ENCODE measurements around the gene MAD1L1.

MAD1L1 gene

DNA sequence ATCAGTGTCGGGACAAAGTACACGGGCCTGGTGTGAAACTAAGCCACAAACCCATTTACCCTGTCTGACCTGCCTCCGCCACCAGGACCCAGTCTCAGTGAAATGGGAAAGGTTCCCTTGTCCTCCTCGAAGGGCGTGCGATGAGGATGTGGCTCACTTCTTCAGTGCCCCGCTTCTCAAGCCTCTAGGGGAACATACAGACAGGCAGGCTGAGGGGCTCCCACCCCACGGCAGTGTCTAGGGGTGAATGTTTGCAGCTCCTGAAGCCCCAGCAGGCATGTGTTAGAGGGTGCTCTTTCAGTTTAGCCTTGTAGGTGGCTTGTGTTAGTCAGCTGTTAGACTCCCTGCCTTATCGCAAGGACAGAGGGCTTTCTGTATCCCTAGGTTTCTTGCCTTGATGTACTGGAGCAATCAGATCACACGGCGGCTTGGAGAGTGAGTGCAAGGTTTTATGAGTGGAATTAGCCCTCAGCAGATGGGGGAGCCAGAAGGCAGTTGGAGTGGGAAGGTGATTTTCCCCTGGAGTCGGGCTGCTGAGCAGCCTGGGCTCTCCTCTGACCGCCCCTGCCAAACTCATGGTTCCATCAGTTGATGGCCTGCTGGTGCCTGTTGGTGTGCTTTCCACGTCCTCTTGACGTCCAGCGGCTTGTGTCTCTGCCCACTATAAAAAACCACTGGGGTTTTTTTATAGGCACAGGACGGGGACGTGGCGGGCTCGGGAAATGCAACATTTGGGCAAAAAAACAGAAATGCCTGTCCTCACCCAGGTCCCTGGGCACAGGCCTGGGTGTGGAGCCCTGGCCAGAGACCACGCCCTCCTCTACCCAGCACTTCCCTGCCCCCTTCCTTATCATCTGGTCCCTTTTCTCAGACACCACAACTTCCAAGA is 10.0 kb upstream of the MAD1L1 start:
- DNase-seq (ENCODE audit: low read depth): no peak

DNA sequence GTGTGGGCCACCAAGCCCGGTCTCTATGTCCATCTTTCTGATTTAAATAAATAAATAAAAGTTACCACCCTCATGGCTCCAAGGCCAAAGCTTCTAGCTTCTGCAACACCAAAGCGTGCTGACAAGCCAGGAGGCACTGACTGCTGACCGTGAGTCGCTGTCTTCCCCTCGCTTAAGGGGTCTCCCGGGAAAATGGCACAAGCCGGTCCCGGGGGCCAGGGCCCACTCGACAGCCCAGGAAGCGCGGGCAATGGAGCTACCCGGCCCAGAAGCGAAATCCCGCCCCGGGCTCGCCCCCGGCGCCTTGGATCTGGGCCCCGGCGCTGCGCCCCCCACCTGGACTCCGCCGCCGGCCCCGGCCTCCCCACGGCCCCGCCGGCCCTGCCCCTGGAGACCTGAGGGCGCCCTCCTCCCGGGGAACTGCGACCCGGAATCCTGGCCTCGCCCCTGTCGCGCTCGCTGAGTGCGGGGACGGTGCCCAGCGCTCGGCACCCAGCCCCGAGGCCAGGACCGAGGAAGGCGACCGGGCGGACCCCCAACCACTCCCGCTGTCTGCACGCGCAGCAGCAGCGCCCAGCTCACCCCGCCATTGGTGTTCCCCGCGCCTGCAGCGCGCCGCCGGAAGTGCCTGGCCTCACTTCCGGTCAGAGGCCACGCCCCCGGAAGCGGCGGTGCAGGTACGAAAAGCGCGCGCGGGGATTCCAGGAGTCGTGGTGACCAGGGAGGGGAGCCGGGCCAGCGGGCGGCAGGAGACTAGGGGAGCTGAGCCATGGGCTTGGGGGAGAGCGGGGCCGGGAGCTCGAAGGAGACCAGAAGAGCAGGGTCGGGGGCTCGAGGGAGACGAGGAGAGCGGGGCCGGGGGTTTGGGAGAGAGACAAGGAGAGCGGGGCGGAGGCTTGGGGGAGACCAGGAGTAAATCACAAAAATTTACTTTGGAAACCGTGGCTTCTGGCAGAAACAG is 9.1 kb upstream of the MAD1L1 start, which contains the start of the genes MRM2 and NUDT1:
Gene MRM2 (minus strand): TSS at position 626 of the 961 bp plus-strand sequence. CDS start 36 bp downstream, at position 590.
Gene NUDT1 (plus strand): TSS at position 647 of the 961 bp plus-strand sequence. CDS start 2,349 bp downstream, outside the sequence.
- peak; percentile 33 for DNase-seq (ENCODE audit: low read depth)

DNA sequence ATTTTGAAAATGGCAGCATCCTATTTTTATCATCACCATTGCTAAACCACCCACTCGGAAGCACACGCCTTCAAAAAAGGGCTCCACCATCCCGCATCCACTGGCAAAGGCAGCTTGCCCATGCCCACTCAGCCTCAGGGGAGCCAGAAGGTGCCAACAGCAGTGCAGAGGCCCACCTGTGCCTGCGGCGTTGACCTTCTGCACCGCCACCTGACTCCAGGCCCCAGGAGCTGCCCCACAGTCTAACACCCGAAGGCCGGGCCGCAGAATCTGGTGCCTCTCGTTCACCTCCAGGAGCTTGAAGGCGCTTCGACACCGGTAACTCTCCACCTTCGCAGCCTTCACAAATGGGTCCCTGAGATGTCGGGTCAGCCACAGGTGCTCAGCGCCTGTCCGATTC is 6.5 kb upstream of the MAD1L1 start:
- no peak for DNase-seq (ENCODE audit: low read depth)

DNA sequence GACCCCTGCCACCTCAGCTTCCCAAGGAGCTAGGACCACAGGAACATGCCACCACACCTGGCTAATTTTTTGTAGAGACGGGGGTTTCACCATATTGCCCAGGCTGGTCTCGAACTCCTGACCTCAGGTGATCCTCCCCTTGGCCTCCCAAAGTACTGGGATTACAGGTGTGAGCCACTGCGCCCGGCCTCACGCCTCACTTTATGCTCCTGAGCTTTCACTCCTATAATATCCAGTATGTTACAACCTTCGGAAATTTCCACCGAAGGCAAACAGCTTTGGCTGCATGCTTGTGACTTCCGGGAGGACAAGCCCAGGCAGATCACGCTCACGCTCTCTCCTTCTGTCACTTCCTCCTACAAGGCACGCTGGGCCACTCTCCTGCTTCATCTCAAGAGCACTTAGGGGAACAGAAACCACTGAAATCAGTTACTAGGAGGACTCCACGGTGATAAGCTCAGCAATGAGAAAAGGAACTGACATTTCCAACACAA is 4.4 kb upstream of the MAD1L1 start:
- DNase-seq (ENCODE audit: low read depth): no peak

DNA sequence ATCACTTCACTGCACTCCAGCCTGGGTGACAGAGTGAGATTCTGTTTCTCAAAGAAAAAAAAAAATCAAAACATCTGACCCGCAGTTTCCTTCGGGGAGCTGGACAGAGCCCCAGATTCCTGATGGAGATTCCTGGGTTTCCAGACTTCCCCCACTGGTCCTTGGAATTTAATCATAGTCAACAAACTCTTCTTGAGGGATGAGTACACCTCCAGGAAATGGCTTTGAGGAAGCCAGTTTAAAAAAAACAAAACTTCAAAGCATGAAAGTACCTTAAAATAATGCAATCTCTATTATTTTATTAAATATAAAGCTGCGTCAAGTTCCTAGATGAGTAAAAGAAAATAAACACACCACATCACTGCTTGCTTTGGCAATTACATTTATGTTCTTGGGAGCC is 1.2 kb upstream of the MAD1L1 start:
- no peak for DNase-seq (ENCODE audit: low read depth)

DNA sequence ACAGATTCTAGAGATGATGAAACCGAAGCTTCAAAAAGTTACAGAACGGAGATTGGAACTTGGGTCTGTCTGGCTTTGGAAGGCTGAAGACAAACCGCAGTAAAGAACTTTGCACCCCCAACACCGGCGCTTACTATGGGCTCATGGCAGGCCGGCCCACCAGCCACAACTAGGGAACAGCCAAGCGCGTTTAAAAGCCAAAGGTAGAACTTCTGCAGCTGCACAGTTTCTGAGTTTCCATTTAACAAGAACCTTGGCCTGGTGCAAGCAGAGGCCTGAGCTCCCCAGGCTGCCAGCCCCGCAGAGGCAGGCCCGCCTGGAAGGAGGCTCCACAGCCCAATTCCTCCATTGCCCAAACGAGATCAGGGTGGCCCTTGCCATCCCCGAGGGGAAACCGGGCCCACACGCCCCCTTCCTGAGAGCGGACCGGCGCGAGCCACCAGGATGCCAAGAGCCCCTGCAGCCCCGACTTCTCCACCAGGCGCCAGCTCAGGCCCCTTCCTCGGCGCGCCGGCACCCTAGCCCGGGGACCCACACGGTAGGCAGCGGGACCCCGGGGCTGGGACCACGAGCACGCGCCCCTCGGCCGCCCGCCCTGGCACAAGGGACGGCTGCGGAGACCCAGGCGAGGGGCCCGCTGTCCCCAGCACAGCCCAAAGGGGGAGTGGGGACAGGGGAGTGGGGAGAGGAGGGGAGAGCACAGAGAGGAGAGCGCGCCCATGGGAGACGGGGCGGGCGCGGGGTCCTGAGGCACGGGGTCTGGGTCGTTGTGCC is 566 bp downstream of the MAD1L1 start:
- DNase-seq (ENCODE audit: low read depth): no peak

DNA sequence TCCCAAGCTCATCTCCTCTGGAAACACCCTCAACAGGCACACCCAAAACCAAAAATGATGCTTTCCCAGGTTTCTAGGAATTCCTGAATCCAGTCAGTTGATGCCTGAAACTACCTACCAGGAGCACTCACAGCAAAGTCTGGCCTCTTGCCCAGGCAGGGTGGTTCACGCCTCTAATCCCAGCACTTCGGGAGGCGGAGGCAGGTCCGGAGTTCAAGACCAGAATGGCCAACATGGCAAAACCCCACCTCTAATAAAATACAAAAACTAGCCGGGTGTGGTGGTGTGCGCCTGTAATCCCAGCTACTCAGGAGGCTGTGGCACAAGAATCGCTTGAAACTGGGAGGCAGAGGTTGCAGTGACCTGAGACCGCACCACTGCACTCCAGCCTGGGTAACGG is 1.9 kb downstream of the MAD1L1 start:
- no peak for DNase-seq (ENCODE audit: low read depth)

DNA sequence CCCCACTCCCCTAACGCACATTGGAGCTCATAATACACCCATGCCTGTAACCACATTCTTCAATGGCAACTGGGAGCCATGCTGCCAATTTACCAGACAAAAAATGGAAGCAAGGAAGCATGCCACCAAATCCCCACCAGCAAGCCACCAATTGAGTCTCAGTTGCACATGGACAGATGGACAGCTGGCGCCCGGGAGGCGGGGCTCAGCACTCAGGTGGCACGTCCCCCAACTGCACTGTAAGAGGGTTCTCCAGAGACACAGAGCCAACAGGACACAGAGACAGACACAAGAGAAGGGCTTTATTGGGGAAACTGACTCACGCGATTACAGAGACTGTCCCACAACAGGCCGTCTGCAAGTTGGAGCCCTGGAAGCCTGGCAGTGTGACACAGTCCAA is 2.5 kb downstream of the MAD1L1 start:
- no peak for DNase-seq (ENCODE audit: low read depth)

DNA sequence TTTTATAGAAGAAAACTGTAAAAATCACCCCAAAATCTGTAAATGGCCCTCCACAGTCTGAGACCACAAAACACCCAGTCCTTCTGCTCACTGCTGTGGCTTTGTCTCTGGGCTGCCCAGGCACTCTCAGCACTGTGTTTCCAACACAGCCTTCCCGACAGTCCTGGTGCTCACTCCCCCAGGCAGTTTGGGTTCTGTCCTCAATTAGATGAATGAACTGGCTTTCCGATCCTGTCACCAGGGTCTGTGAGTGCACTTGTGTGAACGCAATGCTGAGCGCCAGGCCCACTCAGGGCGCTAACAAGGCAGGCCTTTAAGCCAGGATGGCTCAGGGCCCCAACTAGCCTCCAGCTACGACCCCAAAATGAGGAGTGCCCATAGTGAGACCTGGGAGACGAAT is 3.3 kb downstream of the MAD1L1 start:
- no peak for DNase-seq (ENCODE audit: low read depth)

DNA sequence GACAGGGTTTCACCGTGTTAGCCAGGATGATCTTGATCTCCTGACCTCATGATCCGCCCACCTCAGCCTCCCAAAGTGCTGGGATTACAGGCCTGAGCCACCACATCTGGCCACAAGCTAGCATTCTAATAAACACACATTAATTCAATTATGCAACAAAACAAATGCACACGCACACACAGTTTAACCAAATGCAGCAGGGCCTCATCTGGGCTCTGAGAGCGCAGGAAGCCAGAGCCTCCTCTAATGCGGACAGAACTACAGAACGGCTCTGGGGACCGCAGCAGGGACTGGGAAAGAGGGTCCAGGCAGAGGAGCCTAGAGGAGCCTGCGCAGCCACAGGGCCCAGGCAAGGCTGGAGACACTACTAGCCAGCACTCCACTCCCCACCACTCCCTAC is 3.8 kb downstream of the MAD1L1 start:
- no peak for DNase-seq (ENCODE audit: low read depth)

DNA sequence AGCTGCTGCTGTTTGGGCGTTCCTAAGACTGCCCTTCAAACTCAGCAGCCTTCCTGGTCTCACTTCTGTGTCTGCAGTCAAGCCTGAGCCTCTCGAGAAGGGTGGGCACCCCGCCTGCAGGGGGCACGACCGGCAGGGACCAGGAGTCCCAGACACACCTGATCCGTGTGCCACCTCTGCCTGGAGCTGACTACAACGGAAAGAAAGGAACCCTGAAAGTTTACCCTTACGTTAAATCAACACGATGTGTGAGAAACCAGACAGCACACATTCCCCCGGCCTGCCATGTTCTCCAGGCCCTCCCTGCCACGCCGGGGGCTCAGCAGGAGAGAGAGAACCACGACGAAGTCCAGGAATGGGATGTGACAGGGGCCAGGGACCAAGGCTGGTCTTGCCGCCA is 5.0 kb downstream of the MAD1L1 start:
- no peak for DNase-seq (ENCODE audit: low read depth)

DNA sequence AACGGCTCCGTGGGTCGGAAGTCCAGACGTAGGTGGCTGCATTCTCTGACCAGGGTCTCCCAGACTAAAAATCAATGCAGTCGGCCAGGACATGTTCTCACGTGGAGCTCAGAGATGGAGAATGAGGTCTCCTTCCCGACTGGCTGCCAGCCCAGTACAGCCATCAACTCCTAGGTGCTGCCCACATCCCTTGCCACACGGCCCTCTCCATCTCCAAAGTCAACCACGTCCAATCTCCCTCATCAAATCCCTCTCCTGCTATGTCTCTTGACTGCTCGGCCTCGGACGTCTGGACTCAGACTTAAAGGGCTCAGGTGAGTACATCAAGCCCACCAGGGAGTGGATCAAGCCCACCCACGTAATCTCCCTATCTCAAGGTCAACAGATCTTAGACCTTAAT is 6.9 kb downstream of the MAD1L1 start:
- no peak for DNase-seq (ENCODE audit: low read depth)

DNA sequence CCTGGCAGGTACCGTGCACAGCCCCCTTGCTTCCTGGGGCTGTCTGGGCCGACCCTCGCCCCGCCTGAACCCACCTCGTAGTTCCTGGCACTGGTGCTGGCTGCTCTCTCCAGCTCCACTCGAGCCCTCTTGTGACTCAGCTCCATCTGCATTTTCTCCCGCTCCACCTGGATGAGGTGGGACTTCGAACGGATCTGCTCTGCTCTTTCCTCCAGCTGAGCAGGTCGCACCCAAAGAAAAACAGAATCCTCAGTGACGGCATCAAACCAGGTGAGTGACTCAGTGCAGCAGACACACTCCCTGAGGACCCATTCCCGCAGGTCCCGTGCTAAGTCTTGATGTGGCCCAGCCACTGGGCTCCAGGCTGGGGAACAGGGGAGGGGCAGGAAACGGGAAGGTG is 7.4 kb downstream of the MAD1L1 start:
- no peak for DNase-seq (ENCODE audit: low read depth)

DNA sequence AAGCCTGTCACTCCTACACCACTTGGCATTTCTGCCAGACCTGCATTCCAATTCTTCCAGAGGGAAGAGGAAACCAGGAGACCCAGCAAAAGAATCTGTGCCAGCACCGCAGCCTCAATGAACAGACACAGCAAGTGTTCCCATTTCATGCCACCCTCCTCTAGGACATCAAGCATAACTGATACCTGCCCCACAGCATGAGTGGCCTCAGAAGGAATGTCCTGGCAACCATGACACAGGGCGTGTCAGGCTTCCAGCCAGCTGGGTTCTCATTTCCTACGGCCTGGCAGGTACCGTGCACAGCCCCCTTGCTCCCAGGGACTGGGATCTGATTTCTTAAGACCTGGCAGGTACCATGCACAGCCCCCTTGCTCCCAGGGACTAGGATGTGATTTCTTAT is 7.8 kb downstream of the MAD1L1 start:
- no peak for DNase-seq (ENCODE audit: low read depth)

DNA sequence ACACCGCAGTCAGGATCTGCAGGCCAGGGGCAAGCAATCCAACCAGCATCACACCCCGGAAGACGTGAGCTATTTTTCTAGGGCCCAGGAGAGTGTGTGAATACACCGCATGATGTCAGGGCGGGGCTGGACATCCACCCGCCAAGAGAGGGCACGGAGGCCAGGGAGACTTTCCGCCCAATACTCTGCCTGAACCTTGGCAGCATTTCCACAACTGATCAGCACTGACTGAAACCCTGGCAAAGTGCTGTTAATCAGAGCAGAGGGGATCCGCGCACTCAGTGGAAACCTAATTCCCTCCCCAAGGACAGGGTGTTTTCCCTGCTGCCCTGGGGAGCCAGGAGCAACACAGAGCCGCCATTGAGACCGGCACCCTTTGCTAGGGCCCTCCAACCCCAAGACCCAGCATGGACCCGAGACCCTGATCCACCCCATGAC is 8.2 kb downstream of the MAD1L1 start:
- no peak for DNase-seq (ENCODE audit: low read depth)

DNA sequence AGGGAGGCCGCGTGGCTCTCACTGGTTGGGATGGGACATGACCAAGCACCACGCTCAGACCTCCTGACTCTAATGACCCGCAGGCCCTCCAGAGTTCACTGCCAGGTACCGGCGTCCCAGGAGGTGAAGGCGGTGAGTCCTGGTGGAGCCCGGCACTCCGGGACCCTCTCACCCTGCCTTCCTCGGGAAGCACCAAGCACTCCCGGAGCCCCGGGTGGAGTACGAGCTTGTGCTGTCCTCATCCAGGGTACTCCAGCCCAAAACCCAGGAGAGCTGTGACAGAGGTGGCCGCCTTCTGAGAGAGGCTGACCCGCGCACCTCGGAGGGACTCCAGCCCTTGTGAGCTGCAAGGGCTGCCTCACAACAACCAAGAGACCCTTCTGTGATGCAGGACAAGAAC is 9.4 kb downstream of the MAD1L1 start:
- DNase-seq (ENCODE audit: low read depth): no peak

DNA sequence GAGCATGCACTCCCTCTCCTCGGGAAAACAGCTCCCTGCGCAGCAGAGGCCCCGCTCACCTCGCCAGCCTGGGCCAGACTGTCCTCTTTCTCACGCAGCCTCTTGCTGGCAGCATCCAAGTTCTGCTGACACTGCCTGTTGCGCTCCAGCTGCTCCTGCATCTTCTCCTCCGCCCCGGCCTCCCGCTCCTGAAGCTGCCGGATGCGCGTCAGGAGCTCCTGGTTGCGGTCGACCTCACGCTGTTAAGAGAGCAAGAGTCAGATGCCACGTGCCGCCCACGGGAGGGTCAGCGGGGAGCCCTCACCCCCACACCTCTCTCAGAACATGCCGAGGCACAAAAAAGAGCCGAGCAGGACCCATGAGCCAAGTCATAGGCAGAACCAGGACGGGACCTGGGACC is 10.2 kb downstream of the MAD1L1 start:
- no peak for DNase-seq (ENCODE audit: low read depth)

DNA sequence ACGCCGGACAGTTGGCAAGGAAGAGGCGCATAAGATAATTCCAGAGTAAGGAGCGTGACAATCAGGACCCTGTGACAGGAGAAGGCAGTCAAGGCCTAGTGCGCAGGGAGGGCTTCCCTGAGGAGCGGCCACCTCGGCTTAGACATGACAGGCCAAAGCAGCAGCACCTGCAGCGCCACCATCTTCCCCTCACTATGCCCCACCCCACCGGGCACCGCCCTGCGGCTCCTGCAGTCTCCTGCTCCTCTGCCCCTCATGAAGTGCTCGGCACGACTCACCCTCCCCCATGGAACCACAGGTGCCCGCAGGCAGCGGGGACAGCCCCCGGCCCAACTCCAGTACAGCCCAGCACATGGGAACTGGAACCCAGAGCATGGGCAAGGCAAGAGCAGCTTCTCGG is 11.8 kb downstream of the MAD1L1 start:
- no peak for DNase-seq (ENCODE audit: low read depth)

DNA sequence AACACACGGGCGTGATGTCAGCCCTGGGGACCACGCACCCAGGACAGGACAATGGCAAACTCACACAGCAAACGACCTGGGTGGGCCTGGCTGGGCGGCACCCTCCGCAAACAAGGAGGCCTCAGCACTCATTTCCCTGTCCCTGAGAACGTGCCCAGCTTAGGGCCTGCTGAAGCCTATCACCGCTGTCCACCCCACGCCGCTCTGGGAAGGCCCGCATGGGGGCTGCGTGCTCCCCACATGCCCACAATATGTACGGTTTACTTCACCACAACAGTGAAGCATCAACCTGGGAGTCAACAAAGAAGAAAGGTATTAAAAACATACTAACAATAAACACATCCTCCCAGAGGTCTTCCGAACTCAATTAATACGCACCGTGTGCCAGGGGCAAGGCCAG is 12.2 kb downstream of the MAD1L1 start:
- DNase-seq (ENCODE audit: low read depth): no peak

DNA sequence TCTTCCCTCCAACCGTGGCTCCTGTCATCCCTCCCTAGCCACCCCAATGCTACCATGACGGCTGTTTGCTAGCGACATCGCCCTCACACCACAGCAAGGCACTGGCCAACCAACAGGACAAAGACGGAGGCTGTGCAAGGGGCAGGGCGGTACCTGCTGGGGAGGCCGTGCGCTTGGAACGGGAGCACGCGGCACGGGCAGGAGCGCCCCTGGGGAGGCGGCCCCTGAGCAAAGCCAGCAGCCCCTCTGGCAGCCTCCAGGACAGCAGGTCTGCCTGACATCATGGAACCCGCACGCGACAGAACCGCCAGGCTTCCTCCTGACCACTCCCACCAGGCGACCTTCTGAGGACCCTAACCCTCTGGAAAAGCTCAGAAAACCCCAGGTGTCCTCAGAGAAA is 12.7 kb downstream of the MAD1L1 start:
- no peak for DNase-seq (ENCODE audit: low read depth)

DNA sequence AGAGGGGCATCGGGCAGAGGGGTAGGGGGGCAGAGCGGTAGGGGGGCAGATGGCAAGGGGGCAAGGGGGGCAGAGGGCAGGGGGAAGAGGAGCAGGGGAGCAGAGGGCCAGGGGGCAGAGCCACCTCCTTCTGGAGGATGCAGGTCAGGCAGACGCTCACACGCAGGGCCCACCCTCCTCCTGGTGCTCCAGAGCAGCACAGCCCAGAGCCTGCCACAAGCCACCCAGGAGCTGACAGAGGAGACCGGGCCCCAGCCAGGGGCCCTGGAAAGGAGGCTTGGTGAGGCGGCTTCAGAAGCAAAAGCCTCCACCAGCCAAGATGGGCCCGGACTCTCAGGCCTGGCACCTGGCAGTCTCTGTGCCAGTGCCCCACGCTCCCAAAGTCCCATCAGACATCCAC is 13.1 kb downstream of the MAD1L1 start:
- DNase-seq (ENCODE audit: low read depth): no peak

DNA sequence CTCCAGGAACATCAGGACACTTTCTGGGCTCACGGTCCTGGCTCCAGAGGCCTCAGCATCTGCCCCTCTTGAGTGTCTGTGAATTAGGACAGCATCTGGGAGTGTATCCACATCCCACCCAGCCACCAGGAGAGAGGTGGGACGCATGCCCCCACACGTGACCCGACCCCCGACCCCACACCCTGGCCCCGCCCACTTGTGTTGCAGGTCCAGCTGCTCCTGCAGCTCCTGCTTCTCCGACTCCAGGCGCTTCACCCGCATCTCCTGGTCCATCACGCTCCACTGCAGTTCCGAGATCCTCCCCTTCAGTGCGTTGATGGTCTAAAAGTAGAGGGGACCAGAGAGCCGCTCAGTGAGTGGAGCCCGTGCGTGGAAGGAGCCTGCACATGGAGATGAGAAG is 13.6 kb downstream of the MAD1L1 start:
- no peak for DNase-seq (ENCODE audit: low read depth)

Measured in T-helper 22 cell (primary cell).